NOMO-1 (cell line): ENCODE measurements around the gene SCAF4.
"Not testable (repeated sequence)": the region's sequence is repeated elsewhere in the genome, so short reads cannot be mapped to it uniquely, and the experiment has no call there.

Experiments
- DNase-seq, 2 experiments: peaks; one replicate each; lab custom pipeline; 2025; ENCODE audit not compliant: unreplicated experiment in 2 of 2; lab: John Stamatoyannopoulos, UW

SCAF4 gene

GRCh38 chr21:31654340-31654739, 77.6 kb downstream of the SCAF4 start:
- no peak for DNase-seq

GRCh38 chr21:31651491-31651890, 80.4 kb downstream of the SCAF4 start:
- DNase-seq, result not testable (repeated sequence)

GRCh38 chr21:31650930-31651329, 81.0 kb downstream of the SCAF4 start:
- DNase-seq, result no peak

GRCh38 chr21:31647650-31648049, 84.3 kb downstream of the SCAF4 start:
- DNase-seq, result no peak

- DNase-seq, result no peak
Observed at GRCh38 chr21:31644643-31645042, 87.3 kb downstream of the SCAF4 start.

- DNase-seq, result no peak
Observed at GRCh38 chr21:31641416-31641922, 90.4 kb downstream of the SCAF4 start.

GRCh38 chr21:31636874-31637273, 95.0 kb downstream of the SCAF4 start:
- no peak for DNase-seq

- no peak for DNase-seq
Observed at GRCh38 chr21:31634993-31635392, 96.9 kb downstream of the SCAF4 start.

- DNase-seq, result not testable (repeated sequence)
Observed at GRCh38 chr21:31631881-31632280, 100.0 kb downstream of the SCAF4 start.

GRCh38 chr21:31629972-31630711, 101.8 kb downstream of the SCAF4 start:
- DNase-seq, result no peak

GRCh38 chr21:31624961-31625491, 106.9 kb downstream of the SCAF4 start:
- DNase-seq, result no peak

GRCh38 chr21:31624181-31624580, 107.7 kb downstream of the SCAF4 start:
- no peak for DNase-seq

GRCh38 chr21:31623664-31624063, 108.3 kb downstream of the SCAF4 start:
- no peak for DNase-seq

- DNase-seq, result no peak
Observed at GRCh38 chr21:31622397-31622796, 109.5 kb downstream of the SCAF4 start.
